GM10847 (cell line): ENCODE measurements around the gene DMRTA1.

Source experiments
- POLR2A ChIP-seq: IDR thresholded peaks from 2 replicates; pipeline ENCODE4 v1.6.1; 2011; ENCODE audit not compliant: insufficient read length; ENCODE audit errors: extremely low read depth

Gene DMRTA1

DNA sequence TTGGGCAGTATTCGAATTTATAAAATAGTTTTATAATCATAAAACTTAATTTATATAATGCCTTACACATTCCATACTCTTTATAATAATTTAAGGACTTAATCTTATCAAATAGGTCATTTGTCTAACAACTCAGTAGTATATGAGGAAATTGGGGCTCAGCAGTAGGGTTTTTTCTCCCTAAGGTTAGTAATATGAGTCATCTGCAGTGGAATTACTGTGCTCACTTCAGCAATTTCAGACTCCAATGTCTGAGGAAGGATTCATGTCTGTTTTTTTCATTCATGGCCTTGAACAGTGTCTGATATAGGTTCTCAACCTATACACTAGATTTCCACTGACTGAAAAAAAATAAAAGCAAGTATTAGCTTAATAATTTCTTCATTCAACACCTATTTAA is 7.4 kb downstream of the DMRTA1 start:
- no peak for TF ChIP-seq POLR2A

GRCh38 chr9:22455181-22455580 is 8.6 kb downstream of the DMRTA1 start:
- TF ChIP-seq POLR2A, result no peak

GRCh38 chr9:22457448-22457847 is 10.8 kb downstream of the DMRTA1 start:
- TF ChIP-seq POLR2A, result no peak

DNA sequence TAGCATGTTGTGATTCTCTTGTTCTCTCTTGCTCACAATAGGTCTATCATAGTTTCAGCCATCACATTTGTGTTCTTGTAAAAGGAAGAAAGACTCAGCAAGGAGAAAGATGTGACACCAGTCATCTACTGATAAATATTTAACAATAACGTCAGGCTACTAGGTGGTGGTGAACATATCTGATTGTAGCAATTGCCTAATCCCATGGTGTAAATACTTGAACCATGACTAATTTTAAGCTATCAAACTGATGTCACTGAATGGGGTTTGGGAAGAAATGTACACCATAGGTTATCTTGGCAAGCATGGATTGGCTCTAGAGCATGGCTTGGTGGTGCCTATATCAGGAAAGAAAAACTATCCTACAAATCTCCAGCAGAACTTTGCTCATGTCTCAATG is 16.6 kb downstream of the DMRTA1 start:
- no peak for TF ChIP-seq POLR2A

- TF ChIP-seq POLR2A, result no peak
These were observed 23.4 kb downstream of the DMRTA1 start for GRCh38 chr9:22469928-22470544.

- TF ChIP-seq POLR2A, result no peak
These were observed 34.9 kb downstream of the DMRTA1 start for GRCh38 chr9:22481566-22481965.

DNA sequence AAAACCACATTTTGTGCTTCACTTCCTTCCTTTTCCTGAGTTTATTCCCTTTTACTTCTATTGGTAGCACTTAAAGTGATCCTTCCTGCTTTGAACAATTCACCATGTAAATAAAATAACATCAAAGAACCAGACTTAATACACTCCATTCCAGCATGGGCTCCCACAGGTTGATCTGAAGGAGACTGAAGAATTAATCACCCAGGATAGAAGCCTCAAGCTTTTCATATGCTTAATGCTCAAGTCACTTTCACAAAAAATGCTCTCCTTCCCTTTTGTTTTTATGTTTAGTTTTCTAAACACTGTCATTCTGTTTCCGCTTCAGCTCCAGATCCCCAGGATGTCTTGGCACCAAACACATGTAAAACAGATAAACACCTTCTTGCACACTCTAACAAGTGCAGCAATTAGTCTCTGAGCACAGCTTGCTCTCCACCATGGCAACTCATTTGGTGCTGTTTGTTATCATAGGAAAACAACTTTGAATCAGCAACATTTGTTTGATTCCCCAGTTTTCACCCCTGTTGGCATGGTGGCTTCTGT is 37.0 kb downstream of the DMRTA1 start:
- TF ChIP-seq POLR2A, result no peak
